HG02885 (cell line): Measurements from ENCODE around the gene DUSP1.
"Not testable (repeated sequence)": the region's sequence is repeated elsewhere in the genome, so short reads cannot be mapped to it uniquely, and the experiment has no call there.

ENCODE experiments used
- ATAC-seq: cut with Tn5 transposase; IDR thresholded peaks from one replicate; pipeline ENCODE4 v1.9.1; 2021; ENCODE audit warnings: mild to moderate bottlenecking; ENCODE audit not compliant: unreplicated experiment, poor library complexity

Gene DUSP1

GRCh38 chr5:172770675-172771438, at the start of gene DUSP1:
Gene DUSP1 (minus strand): TSS chr5:172771195. CDS start chr5:172770952, 243 bp downstream.
- peak; percentile 67 for ATAC-seq

- ATAC-seq: no peak
Measured at GRCh38 chr5:172820046-172820767, 49.2 kb upstream of the DUSP1 start.

GRCh38 chr5:172819569-172819968, 48.6 kb upstream of the DUSP1 start:
- ATAC-seq: no peak

GRCh38 chr5:172818081-172818480, 47.1 kb upstream of the DUSP1 start:
- no peak for ATAC-seq

GRCh38 chr5:172817664-172818063, 46.7 kb upstream of the DUSP1 start:
- no peak for ATAC-seq

GRCh38 chr5:172816925-172817562, 46.0 kb upstream of the DUSP1 start:
- no peak for ATAC-seq

GRCh38 chr5:172815631-172816030, 44.6 kb upstream of the DUSP1 start:
- no peak for ATAC-seq

GRCh38 chr5:172810996-172811395, 40.0 kb upstream of the DUSP1 start:
- ATAC-seq: not testable (repeated sequence)

GRCh38 chr5:172809774-172810173, 38.8 kb upstream of the DUSP1 start:
- ATAC-seq: no peak

GRCh38 chr5:172807766-172808311, 36.8 kb upstream of the DUSP1 start:
- ATAC-seq: peak; percentile 28

GRCh38 chr5:172806897-172807672, 36.1 kb upstream of the DUSP1 start:
- ATAC-seq: peak; percentile 98

GRCh38 chr5:172805736-172806255, 34.8 kb upstream of the DUSP1 start:
- no peak for ATAC-seq

- ATAC-seq: no peak
Measured at GRCh38 chr5:172805018-172805683, 34.2 kb upstream of the DUSP1 start.

GRCh38 chr5:172802567-172803176, 31.7 kb upstream of the DUSP1 start:
- ATAC-seq: no peak

GRCh38 chr5:172802112-172802511, 31.1 kb upstream of the DUSP1 start:
- ATAC-seq: no peak

- ATAC-seq: no peak
Measured at GRCh38 chr5:172801179-172801671, 30.2 kb upstream of the DUSP1 start.

- no peak for ATAC-seq
Measured at GRCh38 chr5:172800088-172800551, 29.1 kb upstream of the DUSP1 start.

GRCh38 chr5:172799416-172799815, 28.4 kb upstream of the DUSP1 start:
- no peak for ATAC-seq
